C4-2B (cell line): ENCODE results near the gene WDR59.

ENCODE experiments used
- CTCF ChIP-seq: fragments of 450-650 bp; conservative IDR thresholded peaks from 2 replicates; pipeline ENCODE4 v1.5.1; 2017; ENCODE audit warnings: mild to moderate bottlenecking
- ZFX ChIP-seq: fragments of 450-650 bp; IDR thresholded peaks from 2 replicates; pipeline ENCODE4 v1.6.1; 2017

GRCh38 chr16:74991268-74991592 is 6.3 kb upstream of the WDR59 start:
- TF ChIP-seq CTCF (no peak), ZFX (no peak)
